GM23248 (cell line): ENCODE data around the gene HOXA6. TPM values are rescaled to one million over a fixed set of nuclear protein-coding genes. Genes with fewer than 3 reads are reported as not detected.

Source experiments
- DNase-seq: peaks from one replicate; pipeline ENCODE4 v3.0.0-alpha.2; 2015
- H2AFZ ChIP-seq: fragments of 200-600 bp; sonication (generic); 2 replicates; pipeline ENCODE4 v1.6.1; 2016; ENCODE audit warnings: antibody characterized with exemption
- H3F3A ChIP-seq: fragments of 200-600 bp; sonication (generic); 2 replicates; pipeline ENCODE4 v1.6.1; 2016; ENCODE audit warnings: mild to moderate bottlenecking, antibody characterized with exemption, mixed run types; ENCODE audit not compliant: insufficient read depth
- H3K27ac ChIP-seq: fragments of 200-600 bp; sonication (generic); 2 replicates; pipeline ENCODE4 v1.5.1; 2016; ENCODE audit warnings: mild to moderate bottlenecking
- H3K27me3 ChIP-seq: fragments of 200-600 bp; sonication (generic); replicated peaks from 2 replicates; pipeline ENCODE4 v1.6.1; 2016; ENCODE audit warnings: mild to moderate bottlenecking; ENCODE audit not compliant: insufficient read depth
- H3K36me3 ChIP-seq: fragments of 200-600 bp; sonication (generic); 2 replicates; pipeline ENCODE4 v1.6.1; 2016; ENCODE audit warnings: low read depth, mild to moderate bottlenecking
- H3K4me1 ChIP-seq: fragments of 200-600 bp; sonication (generic); 2 replicates; pipeline ENCODE4 v1.6.1; 2016; ENCODE audit warnings: mild to moderate bottlenecking; ENCODE audit not compliant: insufficient read depth
- H3K4me2 ChIP-seq: fragments of 200-600 bp; sonication (generic); one replicate; pipeline ENCODE4 v1.6.1; 2016; ENCODE audit warnings: mild to moderate bottlenecking; ENCODE audit not compliant: unreplicated experiment
- H3K4me3 ChIP-seq: fragments of 200-600 bp; sonication (generic); 2 replicates; pipeline ENCODE4 v1.5.1; 2016; ENCODE audit warnings: mild to moderate bottlenecking
- H3K79me2 ChIP-seq: fragments of 200-600 bp; sonication (generic); 2 replicates; pipeline ENCODE4 v1.6.1; 2016; ENCODE audit warnings: mild to moderate bottlenecking; ENCODE audit not compliant: insufficient read depth
- H3K9ac ChIP-seq: fragments of 200-600 bp; sonication (generic); 2 replicates; pipeline ENCODE4 v1.6.1; 2016; ENCODE audit warnings: mild to moderate bottlenecking
- H3K9me2 ChIP-seq: fragments of 200-600 bp; sonication (generic); 2 replicates; pipeline ENCODE4 v1.6.1; 2016; ENCODE audit warnings: mixed run types, mild to moderate bottlenecking, moderate library complexity; ENCODE audit not compliant: insufficient read depth
- H3K9me3 ChIP-seq: fragments of 200-600 bp; sonication (generic); one replicate; pipeline ENCODE4 v1.6.1; 2017; ENCODE audit warnings: low read depth
- H4K20me1 ChIP-seq: fragments of 200-600 bp; sonication (generic); 2 replicates; pipeline ENCODE4 v1.6.0; 2016; ENCODE audit not compliant: insufficient read depth
- EZH2 ChIP-seq: fragments of 200-600 bp; sonication (generic); IDR thresholded peaks from 2 replicates; pipeline ENCODE4 v1.6.1; 2018; ENCODE audit warnings: antibody characterized with exemption, mild to moderate bottlenecking; ENCODE audit not compliant: insufficient read depth, poor library complexity, severe bottlenecking
- EZH2phosphoT487 ChIP-seq: fragments of 200-600 bp; sonication (generic); IDR thresholded peaks from 2 replicates; pipeline ENCODE4 v1.6.1; 2018; ENCODE audit warnings: antibody characterized with exemption, moderate library complexity, mild to moderate bottlenecking, low read depth; ENCODE audit not compliant: insufficient read depth
- WGBS, 2 experiments: methylation state at CpG; one replicate each; pipeline ENCODE4 v1.1.6; 2015 to 2017; ENCODE audit warnings: low lambda C conversion rate in 2 of 2, low coverage in 1 of 2; ENCODE audit errors: missing lambda C conversion rate in 2 of 2; 5-methylcytosine and 5-hydroxymethylcytosine counted together
- in situ Hi-C: fragments of 300-500 bp; cut with MboI; formaldehyde crosslinking; loops from 2 replicates; pipeline ENCODE4 v1.15.0; 2020
- polyA plus RNA-seq: library from polyadenylated mRNA; unstranded; fragments of >200 nt; fragmentation: Nextera tagmentation; extraction: Ambion mirVana; gene quantifications from 2 replicates; pipeline ENCODE4 v1.2.1, GENCODE V29; 2016
- total RNA-seq: library from RNA; depleted of rRNA; stranded (reverse); fragments of >200 nt; shearing (Covaris generic); gene quantifications from 2 replicates; pipeline ENCODE4 v1.2.3, GENCODE V29; 2014

The HOXA6 gene
- total and polyA plus RNA-seq, 2 experiments from 2014 or later, result 3.2 to 3.5 TPM

- no peak overlapping the region for H3K4me2 ChIP-seq
- H3K9me3 ChIP-seq, result no peaks in the 10 kb centered on the region
- no peaks in the 10 kb centered on the region for H3K36me3 ChIP-seq
- H3K4me1 ChIP-seq, result peaks cover 7% of the 10 kb centered on the region; the same call in 1 of the 2 replicates
- DNase-seq, result peak; percentile 21
- WGBS, 2 experiments, result 90 to 91% methylated on average over 45 of the region's 45 CpGs
- H3K27me3 ChIP-seq, result no peaks in the 10 kb centered on the region
- H4K20me1 ChIP-seq, result no peaks in the 10 kb centered on the region
- TF ChIP-seq EZH2phosphoT487 (no peak), EZH2 (no peak)
- H3F3A ChIP-seq, result peaks cover 11% of the 10 kb centered on the region; the same call in 1 of the 2 replicates
- no peak overlapping the region for H2AFZ ChIP-seq
- no peaks in the 10 kb centered on the region for H3K9me2 ChIP-seq
- H3K9ac ChIP-seq, result no peak overlapping the region
- H3K27ac ChIP-seq, result no peak overlapping the region
- no peak overlapping the region for H3K4me3 ChIP-seq
- H3K79me2 ChIP-seq, result no peaks in the 10 kb centered on the region
- in situ Hi-C loops, result no loop called here
Measured at GRCh38 chr7:27115221-27116026, 32.1 kb downstream of the HOXA6 start.

GRCh38 chr7:27114881-27115220 is 32.7 kb downstream of the HOXA6 start:
- Histone ChIP-seq H3K4me1 (peaks cover 7% of the 10 kb centered on the region; the same call in 1 of the 2 replicates), H3F3A (peaks cover 11% of the 10 kb centered on the region; the same call in 1 of the 2 replicates), H3K9ac (no peak overlapping the region), H3K27me3 (no peaks in the 10 kb centered on the region), H3K79me2 (no peaks in the 10 kb centered on the region), H3K9me2 (no peaks in the 10 kb centered on the region), H3K36me3 (no peaks in the 10 kb centered on the region), H3K4me3 (no peak overlapping the region), H3K4me2 (no peak overlapping the region), H4K20me1 (no peaks in the 10 kb centered on the region), H2AFZ (no peak overlapping the region), H3K9me3 (no peaks in the 10 kb centered on the region), H3K27ac (no peak overlapping the region)
- WGBS, 2 experiments, result 97 to 98% methylated on average over 6 of the region's 6 CpGs
- DNase-seq, result no peak
- TF ChIP-seq EZH2phosphoT487 (no peak), EZH2 (no peak)
- in situ Hi-C loops, result no loop called here

DNA sequence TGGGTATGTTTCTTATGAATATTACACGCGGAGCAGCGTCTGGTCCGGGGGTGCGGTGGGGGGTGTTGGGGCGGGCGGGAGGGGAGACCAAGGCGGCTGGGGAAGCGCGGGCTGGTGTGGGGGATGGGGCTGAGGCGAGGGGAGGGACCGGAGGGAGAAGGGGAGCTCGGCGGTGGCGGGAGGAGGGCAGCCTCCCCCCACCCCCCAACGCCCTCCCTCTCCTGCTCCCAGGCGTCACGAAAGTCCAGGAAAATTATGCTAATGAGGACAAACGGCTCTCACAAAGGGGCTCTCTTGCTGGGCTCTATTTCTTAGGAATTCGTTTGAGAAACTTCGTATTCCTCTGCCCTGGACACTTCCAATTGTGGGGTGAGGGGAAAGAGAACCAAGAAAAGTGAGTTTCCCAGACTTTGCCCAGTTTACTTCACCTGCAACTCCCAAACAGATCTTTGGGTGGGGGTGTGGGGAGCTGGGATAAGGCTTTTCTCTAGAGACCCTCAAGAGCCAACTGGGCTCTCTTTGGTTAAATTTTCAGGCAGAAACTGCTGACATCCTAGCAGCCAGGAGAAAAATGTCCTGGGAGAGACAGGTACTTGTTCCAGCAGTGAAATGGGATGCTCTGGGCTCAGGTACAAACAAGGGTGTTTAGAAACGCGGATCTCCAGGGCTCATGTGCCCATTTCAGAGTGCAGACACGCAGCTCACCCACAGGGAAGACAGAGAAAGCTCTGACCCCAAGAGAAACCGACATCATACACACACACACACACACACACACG is 33.4 kb downstream of the HOXA6 start:
- TF ChIP-seq EZH2phosphoT487 (no peak), EZH2 (no peak)
- H3F3A ChIP-seq, result peaks cover 11% of the 10 kb centered on the region; the same call in 1 of the 2 replicates
- H3K9me2 ChIP-seq, result no peaks in the 10 kb centered on the region
- H3K4me3 ChIP-seq, result no peak overlapping the region
- no peaks in the 10 kb centered on the region for H3K79me2 ChIP-seq
- H3K36me3 ChIP-seq, result no peaks in the 10 kb centered on the region
- no peaks in the 10 kb centered on the region for H3K27me3 ChIP-seq
- H3K27ac ChIP-seq, result no peak overlapping the region
- H4K20me1 ChIP-seq, result no peaks in the 10 kb centered on the region
- in situ Hi-C loops, result no loop called here
- H3K4me2 ChIP-seq, result no peak overlapping the region
- WGBS, 2 experiments, result 31 to 35% methylated on average over 14 to 26 of the region's 26 CpGs
- DNase-seq, result peak; percentile 6
- H3K9me3 ChIP-seq, result no peaks in the 10 kb centered on the region
- no peak overlapping the region for H2AFZ ChIP-seq
- no peak overlapping the region for H3K9ac ChIP-seq
- H3K4me1 ChIP-seq, result peaks cover 7% of the 10 kb centered on the region; the same call in 1 of the 2 replicates
